Measurements from ENCODE around the gene SETBP1.
"Not testable (repeated sequence)": the region's sequence is repeated elsewhere in the genome, so short reads cannot be mapped to it uniquely, and the experiment has no call there.

SETBP1 gene

GRCh38 chr18:44795241-44795640 is 114.6 kb downstream of the SETBP1 start:
- Histone ChIP-seq H3K27me3 (replicated peaks) (no peaks in the 10 kb centered on the region), H3K27ac (no peak overlapping the region), H3K4me3 (ENCODE audit: low read depth, low read length) (no peak overlapping the region), H3K36me3 (replicated peaks) (no peaks in the 10 kb centered on the region)
- DNase-seq = no peak
- TF ChIP-seq CTCF (IDR thresholded peaks at IDR 0.05; ENCODE audit: low read depth, low read length, missing control alignments) = no peak
- in situ Hi-C loops (cut with HindIII; ENCODE audit: low pct_ligation_motif_present, low sequenced_read_pairs) = no loop called here

- Histone ChIP-seq H3K4me3 (ENCODE audit: low read depth, low read length) (no peak overlapping the region), H3K27ac (no peak overlapping the region), H3K36me3 (replicated peaks) (no peaks in the 10 kb centered on the region), H3K27me3 (replicated peaks) (no peaks in the 10 kb centered on the region)
- no peak for TF ChIP-seq CTCF (IDR thresholded peaks at IDR 0.05; ENCODE audit: low read depth, low read length, missing control alignments)
- in situ Hi-C loops (cut with HindIII; ENCODE audit: low pct_ligation_motif_present, low sequenced_read_pairs) = no loop called here
- no peak for DNase-seq
Observed at GRCh38 chr18:44796429-44797428, 116.0 kb downstream of the SETBP1 start.

- Histone ChIP-seq H3K27ac (no peak overlapping the region), H3K4me3 (ENCODE audit: low read depth, low read length) (no peak overlapping the region), H3K27me3 (replicated peaks) (no peaks in the 10 kb centered on the region), H3K36me3 (replicated peaks) (no peaks in the 10 kb centered on the region)
- TF ChIP-seq CTCF (IDR thresholded peaks at IDR 0.05; ENCODE audit: low read depth, low read length, missing control alignments) = no peak
- in situ Hi-C loops (cut with HindIII; ENCODE audit: low pct_ligation_motif_present, low sequenced_read_pairs) = no loop called here
- DNase-seq = no peak
Observed at GRCh38 chr18:44798433-44799048, 117.9 kb downstream of the SETBP1 start.

- in situ Hi-C loops (cut with HindIII; ENCODE audit: low pct_ligation_motif_present, low sequenced_read_pairs) = no loop called here
- no peak for TF ChIP-seq CTCF (IDR thresholded peaks at IDR 0.05; ENCODE audit: low read depth, low read length, missing control alignments)
- no peaks in the 10 kb centered on the region for H3K27me3 ChIP-seq (replicated peaks)
- no peaks in the 10 kb centered on the region for H3K36me3 ChIP-seq (replicated peaks)
- no peak for DNase-seq
- no peak overlapping the region for H3K4me3 ChIP-seq (ENCODE audit: low read depth, low read length)
- no peak overlapping the region for H3K27ac ChIP-seq
Observed at GRCh38 chr18:44799382-44799906, 118.8 kb downstream of the SETBP1 start.

- in situ Hi-C loops (cut with HindIII; ENCODE audit: low pct_ligation_motif_present, low sequenced_read_pairs) = no loop called here
- no peaks in the 10 kb centered on the region for H3K27me3 ChIP-seq (replicated peaks)
- DNase-seq = no peak
- TF ChIP-seq CTCF (IDR thresholded peaks at IDR 0.05; ENCODE audit: low read depth, low read length, missing control alignments) = no peak
- no peaks in the 10 kb centered on the region for H3K36me3 ChIP-seq (replicated peaks)
- H3K27ac ChIP-seq = no peak overlapping the region
- H3K4me3 ChIP-seq (ENCODE audit: low read depth, low read length) = no peak overlapping the region
Observed at GRCh38 chr18:44799907-44800421, 119.3 kb downstream of the SETBP1 start.

GRCh38 chr18:44800766-44801165 is 120.1 kb downstream of the SETBP1 start:
- in situ Hi-C loops (cut with HindIII; ENCODE audit: low pct_ligation_motif_present, low sequenced_read_pairs); H3K27me3 ChIP-seq (replicated peaks); DNase-seq; H3K36me3 ChIP-seq (replicated peaks); H3K4me3 ChIP-seq (ENCODE audit: low read depth, low read length); H3K27ac ChIP-seq: not testable (repeated sequence)
